GM19468 (cell line): ENCODE results near the gene FOXK2.

Source experiments
- ATAC-seq: cut with Tn5 transposase; IDR thresholded peaks from one replicate; pipeline ENCODE4 v1.9.1; 2021; ENCODE audit warnings: mild to moderate bottlenecking, moderate library complexity, moderate number of reproducible peaks; ENCODE audit not compliant: unreplicated experiment; ENCODE audit errors: extremely low read depth

Gene FOXK2

DNA sequence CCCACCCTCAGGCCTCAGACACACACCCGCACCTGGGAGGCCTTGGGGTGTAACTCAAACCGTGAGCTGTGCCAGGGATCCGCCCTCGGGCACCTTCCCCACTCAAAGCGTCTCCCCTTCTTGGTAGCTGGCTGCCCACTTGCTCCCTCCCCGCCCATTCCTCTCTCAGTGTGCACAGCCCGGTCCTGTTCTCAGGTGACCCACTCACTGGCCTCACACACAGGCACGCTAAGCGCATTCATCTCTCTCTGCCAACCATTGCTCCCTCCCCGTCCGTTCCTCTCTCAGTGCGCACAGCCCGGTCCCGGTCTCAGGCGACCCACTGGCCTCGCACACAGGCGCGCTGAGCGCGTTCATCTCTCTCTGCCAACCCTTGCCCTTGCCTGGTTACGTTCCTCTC lies 107.9 kb downstream of the FOXK2 start:
- ATAC-seq: no peak

DNA sequence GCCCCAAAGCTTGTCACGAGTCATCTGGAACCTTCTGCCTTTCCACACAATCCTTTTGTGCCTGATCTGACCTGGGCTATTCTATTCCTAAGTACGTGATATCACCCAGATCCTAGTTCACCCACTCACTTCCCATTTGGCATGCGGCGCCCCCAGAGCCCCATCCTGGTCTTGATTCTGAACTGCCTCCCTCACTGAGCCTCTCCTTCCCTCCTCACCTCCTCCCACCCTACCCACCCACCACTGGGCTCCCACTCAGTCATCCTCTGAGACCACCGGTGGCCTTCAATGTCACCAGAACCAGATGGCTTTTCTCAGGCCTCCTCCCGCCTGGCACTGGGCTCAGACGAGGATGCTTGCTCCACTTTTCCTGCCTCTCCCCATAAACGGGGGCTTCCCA lies 110.2 kb downstream of the FOXK2 start:
- ATAC-seq: no peak

DNA sequence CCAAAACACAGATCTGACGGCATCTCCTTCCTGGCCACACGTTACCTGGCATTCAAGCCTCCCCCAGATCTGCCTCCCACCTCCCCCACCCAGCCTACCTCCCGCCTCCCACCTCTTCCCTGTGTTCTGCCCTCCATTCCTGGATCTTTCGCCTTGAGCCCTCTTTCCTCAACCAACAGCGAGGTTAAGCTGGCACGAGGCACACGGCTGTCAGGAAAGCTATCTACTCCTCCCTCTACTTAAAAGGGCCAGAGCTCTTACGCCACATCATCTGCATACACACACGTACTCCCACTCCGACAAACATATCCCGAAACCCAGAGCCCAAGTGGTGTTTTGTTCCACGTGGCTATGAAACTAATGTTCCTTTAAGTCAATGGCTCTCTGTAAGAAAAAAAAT lies 110.7 kb downstream of the FOXK2 start:
- no peak for ATAC-seq

DNA sequence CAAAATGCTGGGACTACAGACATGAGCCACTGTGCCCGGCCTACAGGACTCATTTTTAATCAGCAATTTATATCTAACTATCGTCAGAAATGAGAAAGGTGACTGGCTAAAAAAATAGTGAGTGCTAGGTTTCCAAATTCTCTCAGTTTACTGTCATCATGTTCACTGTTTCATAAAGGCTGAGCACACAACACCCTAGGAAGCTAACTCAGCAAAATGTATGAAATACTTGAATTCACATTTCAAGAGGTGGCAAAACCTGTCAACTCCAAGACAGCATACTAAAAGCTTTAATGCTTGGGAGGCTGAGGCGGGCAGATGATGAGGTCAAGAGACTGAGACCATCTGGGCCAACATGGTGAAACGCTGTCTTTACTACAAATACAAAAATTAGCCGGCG lies 112.0 kb downstream of the FOXK2 start:
- ATAC-seq: no peak

DNA sequence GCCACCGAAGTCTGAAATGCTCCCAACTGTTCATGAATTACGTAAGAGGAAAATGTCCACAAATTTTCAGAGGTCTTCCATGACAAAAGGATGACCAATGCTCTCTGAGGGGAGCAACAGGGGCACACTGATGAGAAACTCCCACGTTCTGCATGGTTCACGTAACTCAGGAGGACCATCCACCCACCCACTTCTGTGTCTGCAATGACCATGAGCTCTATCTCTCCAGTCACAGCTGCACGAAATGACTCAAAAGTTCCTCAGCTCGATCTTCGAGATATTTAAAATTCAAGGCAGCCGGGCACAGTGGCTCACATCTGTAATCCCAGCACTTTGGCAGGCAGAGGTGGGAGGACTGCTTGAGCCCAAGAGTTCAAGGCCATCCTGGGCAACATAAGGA lies 112.9 kb downstream of the FOXK2 start:
- no peak for ATAC-seq

DNA sequence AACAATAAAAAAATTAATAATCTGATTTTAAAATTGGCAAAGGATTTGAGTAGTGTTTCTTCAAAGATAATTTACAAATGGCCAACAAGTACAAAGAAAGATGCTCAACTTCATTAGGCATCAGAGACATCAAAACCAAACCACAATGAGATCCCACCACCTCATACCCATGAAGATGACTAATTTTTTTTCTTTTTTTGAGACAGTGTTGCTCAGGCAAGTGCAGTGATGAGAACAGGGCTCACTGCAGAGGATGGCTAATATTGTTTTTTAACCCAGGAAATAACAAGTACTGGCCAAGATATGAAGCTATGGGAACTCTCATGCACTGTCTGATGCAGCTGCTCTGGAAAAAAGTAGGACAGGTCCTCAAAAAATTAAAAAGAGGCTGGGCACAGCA lies 113.8 kb downstream of the FOXK2 start:
- ATAC-seq: no peak

DNA sequence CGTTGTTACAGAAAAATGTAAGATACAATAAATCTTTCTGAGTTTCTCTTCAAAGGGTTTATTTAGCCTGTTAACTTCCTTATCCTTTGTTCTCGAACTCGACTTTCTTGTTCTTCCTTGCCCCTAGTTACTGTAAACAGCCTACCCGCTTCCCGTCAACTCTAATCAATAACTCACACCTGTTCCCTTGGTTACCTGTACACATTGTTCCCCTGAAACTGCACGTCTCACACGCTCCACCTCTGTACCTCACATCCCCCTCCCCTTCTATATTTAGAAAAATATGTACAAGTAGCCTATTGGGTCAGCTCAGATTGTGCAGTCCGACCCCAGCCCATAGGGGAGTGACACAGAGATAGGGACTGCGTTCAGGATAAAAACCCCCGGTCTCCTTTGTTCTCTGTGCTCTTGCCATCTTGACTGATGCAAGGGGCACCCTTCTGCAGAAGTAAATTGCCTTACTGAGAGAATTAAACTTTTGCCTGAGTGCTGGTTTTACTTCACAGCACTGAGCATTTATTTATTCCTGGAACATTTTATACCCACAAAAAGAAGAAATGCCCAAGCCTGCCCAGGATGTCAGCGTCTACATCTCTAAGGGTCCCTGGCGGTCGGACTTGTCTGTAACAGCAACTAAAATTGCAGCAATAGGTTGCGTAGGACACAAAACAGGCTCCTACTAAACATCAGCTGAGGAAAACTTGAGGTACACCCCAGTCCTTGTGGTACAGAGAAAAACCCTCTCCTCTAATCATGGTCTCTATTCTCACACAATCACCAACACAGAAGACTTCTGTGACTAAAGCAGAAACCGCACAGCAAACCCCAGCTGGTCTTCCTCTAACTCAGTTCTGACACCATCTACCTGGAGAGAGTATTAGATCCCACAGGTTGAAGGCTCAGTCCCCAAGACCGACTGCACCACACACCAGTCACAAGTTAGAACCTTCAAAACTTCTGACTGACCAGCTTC lies 117.4 kb downstream of the FOXK2 start:
- no peak for ATAC-seq

DNA sequence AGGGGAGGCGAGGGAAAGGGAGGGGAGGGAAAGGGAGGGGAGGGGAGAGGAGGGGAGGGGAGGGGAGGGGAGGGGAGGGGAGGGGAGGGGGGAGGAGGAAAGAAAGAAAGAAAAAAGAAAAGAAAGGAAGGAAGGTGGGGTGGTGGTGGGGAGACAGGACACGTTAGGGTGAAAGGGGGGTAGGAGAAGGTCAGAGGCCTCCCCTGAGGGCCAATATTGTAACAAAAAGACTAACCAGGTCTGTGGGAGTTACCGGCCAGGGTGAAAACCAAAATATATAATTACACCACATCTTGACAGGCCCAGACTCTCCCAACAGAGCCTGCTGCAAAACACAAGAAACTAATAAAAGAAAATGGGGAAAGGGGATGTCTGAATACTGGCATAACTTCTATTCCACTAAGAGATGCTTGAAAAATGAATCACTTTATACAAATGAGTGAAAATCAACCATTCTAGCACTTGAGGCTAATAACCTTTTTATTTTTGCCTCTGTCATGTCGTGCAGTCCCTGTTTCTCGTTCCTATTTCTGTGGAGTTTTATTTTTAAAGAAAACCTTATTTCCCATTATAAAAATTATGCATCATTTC lies 118.7 kb downstream of the FOXK2 start:
- no peak for ATAC-seq

DNA sequence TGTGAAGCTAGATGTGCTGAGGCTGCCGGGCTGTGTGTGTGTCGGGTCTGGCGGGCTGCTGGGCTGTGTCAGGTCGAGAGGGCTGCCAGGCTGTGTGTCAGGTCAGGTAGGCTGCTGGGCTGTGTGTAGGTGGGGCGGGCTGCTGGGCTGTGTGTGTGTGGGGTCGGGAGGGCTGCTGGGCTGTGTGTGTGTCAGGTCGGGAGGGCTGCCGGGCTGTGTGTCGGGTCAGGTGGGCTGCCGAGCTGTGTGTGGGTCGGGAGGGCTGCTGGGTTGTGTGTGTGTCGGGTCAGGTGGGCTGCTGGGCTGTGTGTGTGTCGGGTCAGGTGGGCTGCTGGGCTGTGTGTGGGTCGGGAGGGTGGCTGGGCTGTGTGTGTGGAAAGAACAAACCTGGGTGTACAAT lies 120.1 kb downstream of the FOXK2 start:
- ATAC-seq: no peak

DNA sequence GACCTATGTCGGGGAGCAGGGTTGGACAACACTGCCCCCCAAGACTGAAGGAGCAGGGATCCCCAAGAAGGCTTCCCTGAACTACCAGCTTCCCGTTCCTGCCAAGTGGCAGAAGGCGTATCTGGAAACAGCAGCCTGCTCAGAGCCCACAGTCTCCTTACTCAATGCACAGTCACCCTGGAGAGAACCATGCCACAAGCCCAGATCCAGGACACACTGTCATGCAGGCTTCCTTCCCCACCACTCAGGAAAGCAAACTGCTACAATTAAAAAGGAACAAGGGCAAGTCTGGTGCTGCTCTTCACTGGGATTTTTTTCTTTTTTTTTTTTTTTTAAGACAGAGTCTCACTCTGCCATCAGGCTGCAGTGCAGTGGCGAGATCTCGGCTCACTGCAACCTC lies 120.5 kb downstream of the FOXK2 start:
- ATAC-seq: no peak

DNA sequence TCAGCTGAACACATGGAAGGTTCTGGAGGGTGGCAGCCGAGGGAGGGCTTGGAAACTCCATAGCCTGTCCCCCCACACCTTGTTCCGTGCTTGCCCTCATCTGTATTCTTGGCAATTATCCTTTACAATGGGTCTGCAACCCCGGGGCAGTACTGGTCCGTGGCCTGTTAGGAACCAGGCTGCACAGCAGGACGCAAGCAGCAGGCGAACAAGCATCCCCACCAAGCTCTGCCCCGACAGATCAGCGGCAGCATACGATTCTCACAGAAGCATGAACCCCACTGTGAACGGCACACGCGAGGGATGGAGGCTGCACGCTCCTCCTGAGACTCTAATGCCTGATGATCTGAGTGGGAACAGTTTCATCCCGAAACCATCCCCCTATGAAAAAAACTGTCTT lies 122.5 kb downstream of the FOXK2 start:
- no peak for ATAC-seq

DNA sequence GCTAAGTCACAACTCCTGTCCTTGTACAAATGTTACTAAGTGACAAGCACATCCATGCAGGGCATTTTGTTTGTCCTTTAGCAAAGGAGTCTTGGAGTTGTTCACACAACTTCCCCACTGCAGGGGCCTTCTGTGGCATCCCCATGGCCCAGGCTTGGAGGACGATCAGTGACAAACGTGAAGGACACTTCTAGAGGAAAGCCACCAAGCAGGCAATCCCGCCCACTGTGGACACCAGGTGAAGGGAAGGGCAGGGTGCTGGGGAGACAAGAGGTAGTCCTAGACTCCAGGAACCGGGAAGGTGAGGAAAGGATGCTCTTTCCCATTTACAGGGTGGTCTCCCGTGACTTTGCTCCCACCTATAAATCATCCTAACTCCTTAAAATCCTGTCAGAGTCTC lies 124.6 kb downstream of the FOXK2 start:
- no peak for ATAC-seq

DNA sequence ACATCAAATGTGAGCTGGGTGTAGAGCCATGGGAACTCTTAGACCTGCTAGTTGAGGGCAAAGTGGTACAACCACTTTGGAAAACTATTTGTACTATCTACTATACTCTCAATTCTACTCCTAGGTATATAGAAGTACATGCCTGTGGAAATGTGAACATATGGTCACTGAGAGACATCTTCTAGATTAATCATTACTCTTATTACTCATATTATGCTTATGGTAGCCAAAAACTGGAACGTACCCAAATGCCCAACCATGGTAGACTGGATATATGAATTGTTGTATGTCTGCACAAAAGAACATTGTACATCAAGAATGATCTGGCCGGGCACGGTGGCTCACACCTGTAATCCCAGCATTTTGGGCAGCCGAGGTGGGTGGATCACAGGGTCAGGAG lies 126.0 kb downstream of the FOXK2 start:
- ATAC-seq: no peak

DNA sequence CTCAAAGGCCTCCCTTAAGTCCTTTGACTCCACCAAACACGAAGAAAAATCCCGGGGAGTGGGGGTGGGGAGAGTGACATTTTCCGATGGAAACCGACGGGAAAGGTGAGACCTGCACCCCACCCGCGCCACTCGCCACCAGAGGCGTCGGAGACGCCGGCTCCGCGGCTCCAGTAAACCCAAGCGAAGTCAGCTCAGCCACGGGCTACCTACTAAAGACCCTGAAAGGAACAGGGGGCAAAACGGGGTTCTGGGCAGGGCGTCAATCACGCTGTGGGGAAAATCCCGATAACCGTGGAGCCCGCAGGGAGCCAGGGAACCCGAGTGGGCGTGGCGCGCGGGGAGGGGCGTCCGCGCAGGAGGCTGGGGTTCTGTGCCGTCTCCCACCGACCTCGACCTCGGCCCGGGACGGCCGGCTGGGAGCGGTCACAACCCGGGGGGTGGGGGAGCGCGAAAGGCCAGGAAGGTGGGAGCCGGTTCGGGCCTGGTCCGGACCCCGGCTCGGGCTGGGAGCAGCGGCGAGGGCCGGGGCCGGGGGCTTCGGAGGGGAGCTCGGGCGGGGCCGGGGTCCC lies 128.1 kb downstream of the FOXK2 start:
- no peak for ATAC-seq

DNA sequence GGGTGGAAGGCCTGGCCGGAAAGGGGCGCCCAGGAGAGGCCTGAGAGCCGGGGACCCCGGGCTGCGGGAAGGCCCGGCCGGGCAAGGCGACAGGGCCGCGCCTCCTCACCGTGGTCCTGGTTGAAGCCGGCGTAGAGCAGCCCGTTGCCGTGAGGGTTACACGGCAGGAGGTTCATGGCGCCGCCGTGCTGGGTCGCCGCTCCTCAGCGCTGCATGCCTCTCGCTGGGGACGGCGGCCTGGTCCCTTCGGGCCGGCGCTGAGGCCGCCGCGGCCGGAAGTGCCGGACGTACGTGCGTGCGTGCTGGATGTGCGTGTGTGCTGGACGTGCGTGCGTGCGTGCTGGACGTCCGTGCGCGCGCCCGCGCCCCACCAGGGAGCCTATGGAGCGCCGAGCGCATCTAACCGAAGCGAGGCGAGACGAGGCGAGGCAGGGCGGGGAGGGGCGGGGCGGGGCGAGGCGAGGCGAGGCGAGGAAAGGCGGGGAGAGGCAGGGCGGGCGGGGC lies 128.7 kb downstream of the FOXK2 start, which contains the start of gene WDR45B:
WDR45B (minus strand) TSS at position 280 of the 504 bp plus-strand sequence; CDS start at position 176, 104 bp downstream.
- ATAC-seq: peak; percentile 68

DNA sequence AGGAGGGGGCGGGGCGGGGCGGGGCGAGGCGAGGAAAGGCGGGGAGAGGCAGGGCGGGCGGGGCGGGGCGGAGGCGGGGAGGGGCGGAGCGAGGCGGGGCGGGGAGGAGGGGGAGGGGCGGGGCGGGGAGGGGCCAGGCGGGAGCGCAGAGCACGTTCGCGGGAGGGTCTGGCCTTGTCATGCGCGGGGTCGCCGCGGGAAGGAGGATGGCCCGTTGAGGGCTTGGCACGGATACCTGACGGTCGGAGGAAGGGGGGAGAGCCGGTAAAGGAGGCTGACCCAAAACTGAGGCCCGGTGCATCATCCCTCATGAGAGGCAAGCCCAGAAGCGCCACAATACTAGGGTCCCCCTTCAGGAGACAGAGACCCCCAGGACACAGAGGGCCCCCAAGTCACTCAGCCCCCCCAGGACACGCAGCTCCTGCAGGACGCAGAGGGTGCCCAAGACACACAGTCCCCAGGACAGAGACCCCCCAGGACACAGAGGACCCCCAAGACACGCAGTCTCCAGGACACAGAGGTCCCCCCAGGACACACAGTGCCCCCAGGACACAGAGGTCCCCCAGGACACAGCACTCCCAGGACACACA lies 129.3 kb downstream of the FOXK2 start:
- no peak for ATAC-seq

DNA sequence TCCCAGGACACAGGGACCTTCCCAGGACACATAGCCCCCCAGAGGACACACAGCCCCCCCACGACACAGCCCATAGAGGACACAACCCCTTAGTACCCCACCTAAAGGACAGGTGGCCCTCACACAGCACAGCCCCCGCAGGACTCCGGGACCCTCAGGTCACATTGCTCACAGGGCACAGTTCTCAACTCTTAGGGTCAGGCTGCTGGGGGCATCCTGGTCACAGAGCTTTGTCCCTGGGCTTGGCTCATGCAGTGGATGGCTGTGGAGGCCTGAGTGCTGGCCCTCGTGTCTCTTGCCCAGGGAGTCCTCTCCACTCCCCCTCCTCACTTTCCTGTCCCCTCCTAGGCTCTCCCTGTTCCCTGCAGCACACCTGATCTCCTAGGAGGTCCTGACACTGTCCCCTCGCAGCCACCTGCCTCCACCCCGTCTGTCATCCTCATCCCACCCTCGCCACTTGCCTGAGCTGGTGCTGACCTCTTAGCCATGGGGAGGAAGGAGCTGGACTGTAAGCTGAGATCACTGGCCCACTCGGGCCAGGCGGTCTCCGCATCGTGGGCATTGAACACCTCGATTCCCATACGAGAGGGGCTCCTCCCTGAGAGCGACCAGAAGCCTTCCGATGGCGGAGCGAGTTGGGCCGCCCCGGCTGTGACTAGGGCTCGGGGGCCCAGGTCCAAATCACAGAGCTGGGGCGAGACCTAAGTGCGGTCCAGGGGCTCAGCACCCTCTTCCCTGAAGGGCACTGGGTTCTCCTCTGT lies 130.1 kb downstream of the FOXK2 start:
- ATAC-seq: no peak

DNA sequence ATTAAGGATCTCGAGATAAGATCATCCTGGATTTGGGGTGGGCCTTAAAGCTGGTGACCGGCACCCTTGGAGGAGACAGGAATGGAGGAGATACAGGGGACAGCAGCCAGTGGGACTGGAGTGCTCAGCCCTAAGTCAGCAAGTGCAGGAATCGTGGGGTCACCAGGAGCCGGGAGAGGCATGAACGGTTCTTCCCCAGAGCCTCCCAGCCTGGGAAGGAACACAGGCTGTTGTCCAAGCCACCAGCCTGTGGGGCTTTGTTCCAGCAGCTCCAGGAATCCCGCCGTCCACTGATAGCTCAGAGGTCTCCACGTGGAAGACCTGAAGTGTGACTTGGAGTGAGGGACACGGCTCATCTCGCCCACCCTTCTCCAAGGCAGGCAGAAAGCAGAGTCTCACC lies 131.2 kb downstream of the FOXK2 start:
- ATAC-seq: no peak

DNA sequence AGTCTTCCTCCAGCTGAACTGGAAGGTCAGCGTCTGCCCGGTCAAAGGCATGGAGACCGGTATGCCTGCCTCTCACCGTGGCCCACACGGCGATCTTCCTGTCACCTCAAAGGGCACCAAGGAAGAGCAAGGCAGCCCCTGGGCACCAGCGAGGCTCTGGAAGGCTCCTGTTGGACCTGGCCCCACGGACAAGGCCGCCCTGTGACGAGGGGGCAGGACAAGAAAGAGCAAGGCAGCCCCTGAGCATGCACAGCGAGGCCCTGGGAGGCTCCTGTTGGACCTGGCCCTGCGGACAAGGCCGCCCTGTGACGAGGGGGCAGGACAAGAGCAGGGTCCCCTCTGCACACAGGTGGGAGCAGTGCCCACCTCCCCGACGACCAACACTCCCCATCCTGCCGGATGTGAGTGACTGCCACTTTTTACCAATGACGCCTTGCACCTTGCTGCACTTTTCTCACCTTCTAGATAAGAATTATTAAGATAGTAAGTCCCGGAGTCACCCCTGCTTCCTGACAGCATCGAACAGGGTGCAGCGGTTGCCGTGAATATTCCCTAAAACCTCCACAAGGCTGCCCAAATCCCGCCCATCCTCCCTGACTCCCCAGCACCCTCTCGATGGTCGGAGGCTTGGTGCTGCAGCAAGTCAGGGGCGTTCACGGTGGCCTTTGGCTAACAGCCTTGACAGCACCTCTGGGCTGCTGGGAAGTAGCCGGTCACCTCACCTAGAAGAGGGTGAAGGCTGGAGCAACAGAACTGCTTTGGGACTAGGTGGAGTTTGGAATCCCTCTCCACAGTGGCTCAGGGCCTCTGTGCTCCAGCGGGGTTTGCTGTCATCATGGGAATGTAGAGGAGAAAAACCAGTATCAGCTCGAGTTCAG lies 134.4 kb downstream of the FOXK2 start:
- ATAC-seq: no peak
